Lung (tissue), 12 donors: ENCODE measurements around the gene TUBA8. TPM values are rescaled to one million over a fixed set of nuclear protein-coding genes. Genes with fewer than 3 reads are reported as not detected.

ENCODE experiments used
- ATAC-seq: fragments of 200-7000 bp; cut with Tn5 transposase; one replicate; pipeline ENCODE4 v1.9.1; 2020; ENCODE audit warnings: moderate number of reproducible peaks; ENCODE audit not compliant: insufficient read depth, low FRiP score
- DNase-seq, 3 donors: peaks; one replicate each; pipeline ENCODE4 v3.0.0-alpha.2; 2013 to 2017
- H3K27ac ChIP-seq, 2 donors: one replicate each; pipeline ENCODE4 v1.5.1; 2013; ENCODE audit warnings: mild to moderate bottlenecking in 2 of 2, moderate library complexity in 2 of 2, control low read depth in 1 of 2, inconsistent platforms in 1 of 2, low read depth in 1 of 2, low read length in 1 of 2
- H3K27me3 ChIP-seq, 3 donors: one replicate each; pipeline ENCODE4 v1.5.1; 2013; ENCODE audit warnings: low read length in 2 of 3; ENCODE audit not compliant: control insufficient read depth in 3 of 3, insufficient read depth in 3 of 3
- H3K36me3 ChIP-seq, 4 donors: one replicate each; pipeline ENCODE4 v1.5.1; 2013; ENCODE audit warnings: low read length in 4 of 4, mild to moderate bottlenecking in 1 of 4, moderate library complexity in 1 of 4; ENCODE audit not compliant: control insufficient read depth in 4 of 4, insufficient read depth in 4 of 4
- H3K4me1 ChIP-seq, 5 donors: one replicate each; pipeline ENCODE4 v1.5.1; 2013; ENCODE audit warnings: low read length in 5 of 5, mild to moderate bottlenecking in 2 of 5, moderate library complexity in 1 of 5; ENCODE audit not compliant: control insufficient read depth in 5 of 5, insufficient read depth in 5 of 5
- H3K4me3 ChIP-seq: one replicate; pipeline ENCODE4 v1.5.1; 2013; ENCODE audit warnings: mild to moderate bottlenecking, control low read depth, moderate library complexity
- H3K9ac ChIP-seq, 2 donors: one replicate each; pipeline ENCODE4 v1.5.1; 2013; ENCODE audit warnings: low read length in 2 of 2, control low read depth in 1 of 2; ENCODE audit not compliant: insufficient read depth in 1 of 2
- H3K9me3 ChIP-seq, 4 donors: one replicate each; pipeline ENCODE4 v1.5.1; 2013; ENCODE audit warnings: low read length in 3 of 4, mild to moderate bottlenecking in 1 of 4, moderate library complexity in 1 of 4; ENCODE audit not compliant: control insufficient read depth in 4 of 4, insufficient read depth in 3 of 4
- WGBS, 2 donors: extraction: QIAGEN DNeasy Blood & Tissue Kit; methylation state at CpG; one replicate each; pipeline ENCODE4 v1.1.7; 2013; 5-methylcytosine and 5-hydroxymethylcytosine counted together
- polyA plus RNA-seq, 2 donors: library from polyadenylated mRNA; stranded (reverse); fragments of 200-250 nt; gene quantifications; one replicate each; pipeline ENCODE4 v1.2.1, GENCODE V29; 2013
- total RNA-seq, 2 donors: library from RNA; depleted of rRNA in 1 of 2; stranded (reverse); fragments of >200 nt in 1 of 2; gene quantifications; one replicate each; pipeline ENCODE4 v1.2.1, GENCODE V29; 2014 to 2021
- TF ChIP-seq, protein P1 (sequence below): IDR thresholded peaks from 2 replicates; pipeline ENCODE4 v1.5.1; 2012; ENCODE audit warnings: mild to moderate bottlenecking; ENCODE audit errors: control extremely low read depth, extremely low read depth
- donor health status: control.
- donor health status: control.
- donor health status: Bipolar disorder and iron deficiency.
- donor health status: healthy.
- donor health status: DM: yes; HTN: yes; CAD: no.

TUBA8 gene
- total and polyA plus RNA-seq, 4 donors, result 0.17 to 2.1 (median 1.5) TPM

DNA sequence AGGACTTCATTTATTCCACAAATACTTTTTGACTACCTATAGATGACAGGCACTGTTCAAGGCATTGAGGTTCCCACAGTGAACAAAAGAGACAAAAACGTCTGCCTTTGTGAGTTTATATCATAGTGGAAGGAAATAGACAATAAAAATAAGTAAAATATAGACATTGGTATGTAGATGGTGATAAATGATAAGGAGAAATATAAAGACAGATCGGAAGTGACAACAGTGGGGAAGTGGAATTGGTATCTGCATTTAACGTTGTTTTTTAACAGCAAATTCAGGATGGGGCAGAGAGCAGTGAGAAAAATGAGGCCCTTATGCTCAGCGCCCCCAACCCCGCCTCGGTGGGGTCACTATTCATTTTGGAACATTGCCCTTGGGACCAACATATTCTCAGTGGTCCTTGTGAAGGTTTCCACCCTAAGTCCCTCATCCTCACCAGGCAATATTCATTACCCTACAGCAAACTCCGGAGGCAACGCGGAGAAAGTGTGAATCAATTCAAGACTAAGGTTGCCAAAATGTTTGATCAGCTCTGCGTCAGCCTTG, 33.4 kb upstream of the TUBA8 start:
- WGBS, 2 donors, result 2 to 4% methylated on average over 10 of the region's 10 CpGs
- no peaks in the 10 kb centered on the region for H3K9me3 ChIP-seq
- TF ChIP-seq, protein P1, sequence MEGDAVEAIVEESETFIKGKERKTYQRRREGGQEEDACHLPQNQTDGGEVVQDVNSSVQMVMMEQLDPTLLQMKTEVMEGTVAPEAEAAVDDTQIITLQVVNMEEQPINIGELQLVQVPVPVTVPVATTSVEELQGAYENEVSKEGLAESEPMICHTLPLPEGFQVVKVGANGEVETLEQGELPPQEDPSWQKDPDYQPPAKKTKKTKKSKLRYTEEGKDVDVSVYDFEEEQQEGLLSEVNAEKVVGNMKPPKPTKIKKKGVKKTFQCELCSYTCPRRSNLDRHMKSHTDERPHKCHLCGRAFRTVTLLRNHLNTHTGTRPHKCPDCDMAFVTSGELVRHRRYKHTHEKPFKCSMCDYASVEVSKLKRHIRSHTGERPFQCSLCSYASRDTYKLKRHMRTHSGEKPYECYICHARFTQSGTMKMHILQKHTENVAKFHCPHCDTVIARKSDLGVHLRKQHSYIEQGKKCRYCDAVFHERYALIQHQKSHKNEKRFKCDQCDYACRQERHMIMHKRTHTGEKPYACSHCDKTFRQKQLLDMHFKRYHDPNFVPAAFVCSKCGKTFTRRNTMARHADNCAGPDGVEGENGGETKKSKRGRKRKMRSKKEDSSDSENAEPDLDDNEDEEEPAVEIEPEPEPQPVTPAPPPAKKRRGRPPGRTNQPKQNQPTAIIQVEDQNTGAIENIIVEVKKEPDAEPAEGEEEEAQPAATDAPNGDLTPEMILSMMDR, result no peak
- peaks cover 4 to 26% (median 10%) of the 10 kb centered on the region in 5 donors for H3K4me1 ChIP-seq
- ATAC-seq (no peak), DNase-seq (peak in 1 of 3 donors; percentile 12)
- peak overlapping the region in 1 of 2 donors; percentile 76 for H3K9ac ChIP-seq
- peaks cover 5 to 16% (median 10%) of the 10 kb centered on the region in 4 donors for H3K36me3 ChIP-seq
- H3K4me3 ChIP-seq, result peak overlapping the region; percentile 82
- H3K27ac ChIP-seq, result peak overlapping the region; percentile 70 to 96
- no peaks in the 10 kb centered on the region for H3K27me3 ChIP-seq

DNA sequence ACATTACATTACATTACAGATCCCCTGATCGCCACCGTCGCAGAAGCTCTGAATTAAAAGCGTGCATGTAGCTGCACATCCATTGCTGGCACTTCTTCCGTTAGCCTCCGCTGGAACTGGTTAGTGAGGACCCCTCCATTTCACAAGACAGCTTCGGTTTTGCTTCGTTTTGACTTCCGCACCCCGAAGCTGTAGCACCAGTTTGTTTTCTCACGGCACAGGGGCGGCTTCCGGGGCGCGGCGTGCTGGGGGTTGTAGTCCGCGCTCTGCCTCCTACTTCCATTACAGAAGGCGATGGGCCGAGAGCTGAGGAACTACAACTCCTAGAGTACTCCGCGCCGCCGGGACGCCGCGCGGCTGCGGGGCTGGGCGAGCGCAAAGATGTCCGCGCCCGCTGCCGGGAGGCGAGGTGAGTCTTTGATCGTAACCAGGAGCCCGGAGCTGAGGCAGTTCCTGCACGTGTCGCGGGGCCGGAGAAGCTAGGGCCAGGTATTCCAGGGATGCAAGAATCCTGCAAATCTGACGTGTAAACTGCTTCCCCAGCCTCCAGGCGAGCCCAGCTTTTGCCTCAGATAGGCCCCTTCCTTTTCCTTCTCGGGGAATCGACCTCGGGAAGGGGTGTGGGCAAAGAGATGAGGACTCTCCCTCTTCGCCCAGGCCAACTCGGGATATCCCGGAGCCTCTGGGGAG, 32.8 kb upstream of the TUBA8 start, which contains the start of gene PEX26:
TSS of gene PEX26 (plus strand) at position 352 of the 690 bp plus-strand sequence. CDS start 387 bp downstream, outside the sequence.
- DNase-seq (peak; percentile 95 to 97 (median 96)), ATAC-seq (peak; percentile 96)
- H3K9ac ChIP-seq, result peak within 1 kb of the TSS; percentile 79 to 82
- 0% methylated on average over 50 of the region's 50 CpGs for WGBS, 2 donors
- H3K9me3 ChIP-seq, result no peaks in the 10 kb centered on the region
- TF ChIP-seq, protein P1, result no peak
- H3K36me3 ChIP-seq, result peaks cover 5 to 18% (median 11%) of the 10 kb centered on the region in 4 donors
- peak within 1 kb of the TSS; percentile 96 for H3K4me3 ChIP-seq
- no peaks in the 10 kb centered on the region for H3K27me3 ChIP-seq
- H3K4me1 ChIP-seq, result peaks cover 4 to 26% (median 10%) of the 10 kb centered on the region in 5 donors
- H3K27ac ChIP-seq, result peak within 1 kb of the TSS; percentile 78 to 96

DNA sequence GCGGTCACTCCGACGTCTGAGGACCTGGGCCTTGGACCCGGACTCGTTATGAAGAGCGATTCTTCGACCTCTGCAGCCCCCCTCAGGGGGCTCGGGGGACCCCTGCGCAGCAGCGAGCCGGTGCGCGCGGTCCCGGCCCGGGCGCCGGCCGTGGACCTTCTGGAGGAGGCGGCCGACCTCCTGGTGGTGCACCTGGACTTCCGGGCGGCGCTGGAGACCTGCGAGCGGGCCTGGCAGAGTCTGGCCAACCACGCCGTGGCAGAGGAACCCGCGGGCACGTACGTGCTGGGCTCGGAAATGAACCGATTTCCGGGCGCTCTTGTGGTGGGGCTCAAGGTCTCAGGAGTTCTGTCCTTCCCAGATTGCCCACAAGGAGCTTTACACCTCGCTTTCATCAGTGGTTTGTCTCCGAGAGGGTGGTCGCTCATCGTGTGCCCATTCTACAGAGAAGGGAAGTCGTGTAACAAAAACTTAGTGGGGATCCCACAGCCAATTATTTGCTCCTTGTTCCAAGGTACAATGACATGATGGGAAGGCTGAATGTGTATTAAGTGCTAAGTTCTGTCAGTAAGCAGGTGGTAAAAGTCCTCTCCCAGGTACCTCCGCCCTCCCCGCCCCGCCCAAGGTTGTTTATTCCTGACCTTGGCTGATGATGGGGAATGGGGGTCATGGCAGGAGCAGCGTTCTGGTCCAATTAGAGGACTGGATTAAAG, 32.1 kb upstream of the TUBA8 start:
- peak in 1 of 3 donors; percentile 19 for DNase-seq
- peaks cover 10 to 23% (median 14%) of the 10 kb centered on the region in 4 donors for H3K36me3 ChIP-seq
- H3K27ac ChIP-seq, result peak overlapping the region; percentile 75 to 78
- TF ChIP-seq, protein P1, result no peak
- 8% methylated on average over 45 of the region's 45 CpGs for WGBS, 2 donors
- H3K9ac ChIP-seq, result peak overlapping the region; percentile 79 to 82
- H3K4me1 ChIP-seq, result peaks cover 4 to 26% (median 10%) of the 10 kb centered on the region in 5 donors
- no peaks in the 10 kb centered on the region for H3K27me3 ChIP-seq
- H3K9me3 ChIP-seq, result no peaks in the 10 kb centered on the region
- H3K4me3 ChIP-seq, result peak overlapping the region; percentile 96
- no peak for ATAC-seq
